SK-N-SH treated with all-trans-retinoic acid at 6 μM for 48 hours (cell line): ENCODE measurements around the gene CDK11A.

Experiments
- ARNTL ChIP-seq: fragments of 450-650 bp; formaldehyde crosslinking; IDR thresholded peaks from 2 replicates; pipeline ENCODE4 v1.5.0; 2020; ENCODE audit warnings: low read depth, mild to moderate bottlenecking, moderate library complexity, borderline replicate concordance
- CSRNP3 ChIP-seq: fragments of 250-450 bp; sonication (Bioruptor Pico); IDR thresholded peaks from 2 replicates; pipeline ENCODE4 v1.5.1; 2021; ENCODE audit warnings: mild to moderate bottlenecking, moderate library complexity
- OSR1 ChIP-seq: fragments of 250-450 bp; sonication (Bioruptor Pico); IDR thresholded peaks from 2 replicates; pipeline ENCODE4 v1.8.0; 2022; ENCODE audit warnings: moderate library complexity, mild to moderate bottlenecking, inconsistent platforms
- PATZ1 ChIP-seq: fragments of 250-450 bp; sonication (Bioruptor Pico); IDR thresholded peaks from 2 replicates; pipeline ENCODE4 v1.8.0; 2020; ENCODE audit warnings: mild to moderate bottlenecking, moderate library complexity, borderline replicate concordance
- POU6F1 ChIP-seq: fragments of 250-450 bp; sonication (Bioruptor Pico); IDR thresholded peaks from 2 replicates; pipeline ENCODE4 v1.8.0; 2021; ENCODE audit warnings: low read depth, mild to moderate bottlenecking, moderate library complexity, borderline replicate concordance

- no peak for TF ChIP-seq OSR1
- TF ChIP-seq CSRNP3 (CRISPR knock-in tag), result no peak
- no peak for TF ChIP-seq POU6F1 (CRISPR knock-in tag)
- TF ChIP-seq ARNTL (CRISPR knock-in tag), result no peak
- TF ChIP-seq PATZ1 (CRISPR knock-in tag), result no peak
Observed at GRCh38 chr1:1768249-1768992, 44.3 kb upstream of the CDK11A start.
